Activated T-cell treated with anti-CD3 and anti-CD28 coated beads for 1 hour (primary cell): ENCODE data around the gene SNW1.
"Not testable (repeated sequence)": the region's sequence is repeated elsewhere in the genome, so short reads cannot be mapped to it uniquely, and the experiment has no call there.

ENCODE experiments used
- DNase-seq: peaks from one replicate; pipeline ENCODE4 v3.0.0-alpha.2; 2020; ENCODE audit warnings: low read depth

Gene SNW1

DNA sequence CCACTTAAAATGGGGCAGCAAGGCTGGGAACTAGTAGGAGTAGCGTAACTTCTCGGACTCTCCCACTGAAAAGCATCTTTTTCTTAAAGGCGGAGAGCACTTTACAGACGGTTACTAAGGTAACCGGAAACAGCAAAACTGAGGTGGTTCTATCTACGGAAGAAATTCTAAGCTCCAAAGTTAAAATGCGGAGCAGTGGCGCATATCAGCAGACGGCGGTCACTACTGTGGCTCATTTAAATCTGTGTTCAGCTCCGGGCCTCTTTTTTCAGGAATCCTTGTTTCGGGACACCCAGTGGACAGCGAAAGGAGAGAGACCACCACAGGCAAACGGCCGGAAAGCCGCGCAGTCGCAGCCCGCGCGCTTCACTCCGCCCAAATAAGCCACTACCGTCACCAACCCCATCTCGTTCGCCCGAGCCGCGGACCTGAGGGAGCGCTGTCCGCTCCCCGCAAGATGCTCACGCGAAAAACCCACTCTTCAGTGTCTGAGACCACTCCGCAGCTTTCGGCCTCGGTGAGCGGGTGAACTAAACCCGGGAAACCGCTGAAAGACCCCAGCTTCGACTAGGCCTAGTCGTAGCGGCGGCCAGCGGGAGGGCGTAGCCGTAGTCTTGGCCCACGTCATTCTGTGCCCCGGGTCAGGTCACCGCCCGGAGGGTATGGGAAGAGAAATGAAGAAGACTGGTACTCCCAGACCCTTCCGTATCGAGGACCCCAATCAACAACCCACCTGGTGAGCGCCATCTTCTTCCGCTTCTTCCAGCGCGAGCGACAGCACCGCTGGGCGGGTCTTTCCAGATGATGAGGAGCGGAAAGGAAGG, at the start of gene SNW1:
SNW1 (minus strand) TSS at position 776 of the 824 bp plus-strand sequence; CDS start at position 747, 29 bp downstream.
- DNase-seq, result peak; percentile 88

DNA sequence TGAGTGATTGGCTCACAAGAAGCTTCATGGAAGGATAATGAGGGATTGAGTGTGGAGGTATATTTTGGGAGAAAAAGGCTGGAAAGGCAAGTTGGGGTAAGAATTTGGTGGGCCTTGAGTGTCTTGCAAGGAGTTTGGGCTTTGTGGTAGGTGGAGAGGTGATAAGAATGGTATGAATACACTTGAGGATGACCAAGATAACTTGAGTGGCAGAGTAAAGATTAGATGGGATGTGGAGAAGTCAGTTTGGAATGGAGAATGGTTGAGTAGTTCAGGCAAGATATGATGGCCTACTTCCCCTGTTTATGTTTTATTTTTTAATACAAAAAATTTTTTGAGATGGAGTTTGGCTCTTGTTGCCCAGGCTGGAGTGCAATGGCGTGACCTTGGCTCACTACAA, 48.1 kb upstream of the SNW1 start:
- DNase-seq, result no peak

DNA sequence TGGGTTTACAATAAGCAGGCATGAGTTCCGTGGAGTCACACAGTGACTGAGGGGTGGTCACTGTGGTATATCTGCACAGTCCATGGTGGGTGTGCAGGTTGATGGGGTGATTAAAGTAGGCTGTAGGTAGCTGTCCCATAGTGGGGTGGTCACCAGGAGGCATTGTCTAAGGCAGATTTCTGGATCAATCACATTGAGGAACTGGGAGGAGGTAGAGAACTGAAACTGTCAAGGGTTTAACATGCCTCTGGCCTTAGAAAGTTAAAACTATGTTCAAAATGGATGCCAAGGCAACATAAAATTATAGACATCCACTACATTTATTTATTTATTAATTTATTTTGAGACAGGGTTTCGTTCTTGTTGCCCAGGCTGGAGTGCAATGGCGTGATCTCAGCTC, 47.3 kb upstream of the SNW1 start:
- DNase-seq, result no peak

- DNase-seq, result no peak
Measured at GRCh38 chr14:77805706-77806105, 44.8 kb upstream of the SNW1 start.

GRCh38 chr14:77804592-77804991, 43.6 kb upstream of the SNW1 start:
- DNase-seq, result no peak

- no peak for DNase-seq
Measured at GRCh38 chr14:77800814-77801213, 39.9 kb upstream of the SNW1 start.

DNA sequence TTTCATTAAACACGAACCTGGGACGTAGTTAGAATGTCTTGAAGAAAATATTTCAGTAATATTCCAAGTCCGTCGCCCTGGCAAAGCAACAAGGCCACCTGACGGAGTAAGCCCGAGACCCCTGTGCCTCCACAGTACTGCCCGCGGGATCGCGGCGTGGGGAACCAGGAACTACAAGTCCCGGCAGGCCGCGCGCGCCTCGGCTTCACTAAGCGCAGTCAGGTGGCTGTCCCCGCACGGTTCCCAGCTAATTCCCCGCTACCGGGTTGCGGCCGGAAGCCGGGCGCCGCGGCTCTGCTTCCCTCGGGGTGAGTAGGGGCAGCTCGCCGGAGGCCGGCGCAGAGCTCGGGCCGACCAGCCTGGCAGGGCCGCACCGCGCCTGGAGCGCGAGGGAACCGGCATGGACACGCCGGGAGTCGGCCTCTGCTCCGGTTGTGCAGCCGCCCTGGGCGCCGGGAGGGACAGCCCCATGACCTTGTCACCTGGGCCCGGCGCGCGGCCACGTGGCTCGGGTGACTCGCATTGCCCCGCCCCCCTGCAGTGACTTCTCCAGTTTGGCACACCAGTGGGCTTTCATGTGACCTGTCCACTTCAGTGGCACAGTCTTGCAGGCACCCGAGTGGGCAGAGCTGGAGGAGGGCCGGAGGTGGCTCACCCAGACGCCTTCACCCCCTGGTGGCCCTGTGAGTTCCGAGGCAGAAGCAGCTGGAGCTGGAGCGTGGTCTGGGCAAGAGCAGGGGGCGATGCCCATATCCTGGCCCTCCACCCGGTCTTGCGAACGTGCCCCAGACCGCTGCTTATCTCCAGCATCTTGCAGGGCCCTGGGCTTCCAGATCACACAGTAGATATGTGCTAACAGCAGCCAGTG, 39.1 kb upstream of the SNW1 start, which contains the start of gene ADCK1:
ADCK1 (plus strand) TSS at position 247 of the 868 bp plus-strand sequence. CDS start 18,870 bp downstream, outside the sequence.
- peak; percentile 72 for DNase-seq

DNA sequence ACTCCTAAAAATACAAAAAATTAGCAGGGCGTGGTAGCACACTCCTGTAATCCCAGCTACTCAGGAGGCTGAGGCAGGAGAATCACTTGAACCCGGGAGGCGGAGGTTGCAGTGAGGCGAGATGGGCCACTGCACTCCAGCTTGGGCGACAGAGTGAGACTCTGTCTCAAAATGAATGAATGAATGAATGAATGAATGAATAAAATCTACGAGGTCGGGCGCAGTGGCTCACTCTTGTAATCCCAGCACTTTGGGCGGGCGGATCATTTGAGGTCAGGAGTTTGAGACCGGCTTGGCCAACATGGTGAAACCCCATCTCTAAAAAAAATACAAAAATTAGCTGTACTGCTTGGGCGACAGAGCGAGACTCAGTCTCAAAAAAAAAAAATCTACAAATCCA, 38.5 kb upstream of the SNW1 start:
- not testable (repeated sequence) for DNase-seq

DNA sequence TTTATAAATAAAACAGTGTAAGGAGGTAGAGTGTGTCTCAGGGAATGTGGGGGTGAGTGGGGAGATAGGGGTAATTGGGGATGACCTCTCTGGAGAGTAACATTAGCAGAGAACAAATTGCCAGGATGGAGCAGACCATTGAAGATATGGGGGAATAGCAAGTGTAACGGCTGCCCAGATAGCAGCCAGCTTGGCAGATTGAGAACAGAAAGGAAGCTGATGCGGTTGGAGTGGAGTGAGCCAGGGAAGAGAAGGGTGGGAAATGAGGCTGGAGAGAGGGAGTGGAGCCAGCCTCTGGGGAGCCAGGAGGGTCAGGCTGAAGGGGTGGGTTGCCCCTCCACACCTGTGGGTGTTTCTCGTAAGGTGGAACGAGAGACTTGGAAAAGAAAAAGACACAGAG, 33.4 kb upstream of the SNW1 start:
- DNase-seq, result no peak

DNA sequence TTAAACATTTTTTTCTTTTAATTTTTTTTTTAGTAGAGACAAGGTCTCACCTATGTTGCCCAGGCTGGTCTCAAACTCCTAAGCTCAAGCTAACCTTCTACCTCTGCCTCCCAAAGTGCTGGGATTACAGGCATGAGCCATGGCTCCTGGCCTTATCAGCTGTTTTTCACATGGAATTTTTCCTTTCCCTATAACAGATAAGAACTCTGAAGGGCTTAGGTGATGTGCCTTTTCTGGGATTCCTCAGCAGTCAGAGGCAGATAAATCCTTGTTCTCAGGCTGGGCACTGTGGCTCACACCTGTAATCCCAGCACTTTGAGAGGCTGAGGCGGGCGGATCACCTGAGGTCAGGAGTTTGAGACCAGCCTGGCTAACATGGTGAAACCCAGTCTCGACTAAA, 32.3 kb upstream of the SNW1 start:
- DNase-seq, result not testable (repeated sequence)

GRCh38 chr14:77791225-77791600, 30.3 kb upstream of the SNW1 start:
- DNase-seq, result no peak

DNA sequence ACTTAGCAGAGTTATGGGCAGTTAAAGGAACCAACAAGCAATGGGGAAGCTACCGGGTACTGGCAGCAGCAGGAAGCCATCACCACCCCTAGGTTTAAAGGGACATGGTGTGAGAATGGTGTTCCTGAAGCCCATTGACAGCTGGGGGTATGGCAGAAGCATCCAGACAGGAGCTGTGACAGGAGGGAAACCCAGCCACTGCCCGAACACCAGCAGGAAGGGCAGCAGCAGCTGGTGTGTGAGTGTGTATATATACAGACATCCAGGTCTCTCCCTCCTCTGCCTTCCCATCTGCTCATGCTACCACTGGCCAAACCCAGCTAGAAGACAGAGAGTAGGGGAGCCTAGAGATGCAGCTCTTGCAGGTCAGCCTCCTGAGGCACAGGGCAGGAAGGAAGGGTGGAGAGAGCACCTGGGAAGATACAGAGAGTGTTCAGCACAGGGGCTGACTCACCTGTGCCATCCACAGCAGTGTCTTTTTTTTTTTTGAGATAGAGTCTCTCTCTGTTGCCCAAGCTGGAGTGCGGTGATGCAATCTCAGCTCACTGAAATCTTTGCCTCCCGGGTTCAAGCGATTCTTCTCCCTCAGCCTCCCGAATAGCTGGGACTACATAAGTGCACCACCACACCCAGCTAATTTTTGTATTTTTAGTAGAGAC, 29.7 kb upstream of the SNW1 start:
- DNase-seq, result no peak

DNA sequence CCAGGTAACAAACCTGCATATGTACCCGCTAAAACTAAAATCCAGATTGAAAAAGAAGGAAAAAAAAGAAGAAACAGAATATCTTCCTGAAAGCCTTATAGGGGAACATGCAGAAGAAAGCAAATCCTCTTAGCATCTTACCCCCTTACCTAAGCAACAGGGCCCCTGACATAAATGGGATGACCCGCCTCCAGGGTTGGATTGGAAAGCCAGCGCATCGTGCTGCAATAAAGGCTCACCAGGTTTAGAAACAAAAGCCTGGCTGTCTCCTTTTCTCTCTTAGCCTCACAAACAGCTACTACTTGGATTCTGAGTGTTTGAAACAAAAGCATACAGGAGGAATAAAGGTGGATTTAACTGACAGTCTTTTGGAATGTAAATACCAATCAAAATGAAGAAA, 25.2 kb upstream of the SNW1 start:
- no peak for DNase-seq

DNA sequence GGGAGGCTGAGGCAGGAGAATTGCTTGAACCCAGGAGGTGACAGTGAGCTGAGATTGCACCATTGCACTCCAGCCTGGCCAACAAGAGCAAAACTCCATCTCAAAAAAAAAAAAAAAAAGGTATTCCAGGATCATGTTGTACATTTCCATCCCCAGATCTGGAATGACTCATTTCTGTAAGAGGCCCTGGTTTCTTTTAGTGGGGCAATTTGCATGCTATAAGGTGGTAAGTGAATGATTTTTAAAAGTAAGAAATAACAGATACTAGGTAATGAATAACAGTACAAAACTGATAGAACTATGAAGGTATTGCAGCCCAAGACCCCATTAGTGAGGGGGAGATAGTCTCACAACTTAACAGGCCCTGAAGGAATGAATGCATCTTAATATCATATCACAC, 21.2 kb upstream of the SNW1 start:
- no peak for DNase-seq

GRCh38 chr14:77773966-77774365, 13.0 kb upstream of the SNW1 start:
- DNase-seq, result not testable (repeated sequence)

GRCh38 chr14:77768442-77769069, 7.6 kb upstream of the SNW1 start:
- not testable (repeated sequence) for DNase-seq

DNA sequence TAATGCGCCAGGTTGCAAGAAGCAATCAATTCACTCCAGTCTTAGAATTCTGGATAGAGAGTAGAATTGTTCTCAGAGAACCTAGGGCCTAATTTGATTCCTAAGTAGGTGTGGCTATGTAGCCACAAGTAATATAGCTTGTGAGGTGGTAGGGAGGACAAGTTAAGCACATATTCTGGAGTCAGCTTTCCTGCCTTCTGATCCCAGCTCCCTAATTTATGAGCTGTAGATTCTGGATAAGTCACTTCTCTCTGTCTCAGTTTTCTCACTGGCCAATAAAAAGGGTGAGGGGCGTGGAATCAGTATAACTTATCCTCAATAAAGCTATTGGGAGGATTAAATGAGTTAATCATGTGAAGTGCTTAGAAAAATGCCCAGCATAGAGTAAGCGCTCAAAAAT, 3.0 kb upstream of the SNW1 start:
- no peak for DNase-seq

DNA sequence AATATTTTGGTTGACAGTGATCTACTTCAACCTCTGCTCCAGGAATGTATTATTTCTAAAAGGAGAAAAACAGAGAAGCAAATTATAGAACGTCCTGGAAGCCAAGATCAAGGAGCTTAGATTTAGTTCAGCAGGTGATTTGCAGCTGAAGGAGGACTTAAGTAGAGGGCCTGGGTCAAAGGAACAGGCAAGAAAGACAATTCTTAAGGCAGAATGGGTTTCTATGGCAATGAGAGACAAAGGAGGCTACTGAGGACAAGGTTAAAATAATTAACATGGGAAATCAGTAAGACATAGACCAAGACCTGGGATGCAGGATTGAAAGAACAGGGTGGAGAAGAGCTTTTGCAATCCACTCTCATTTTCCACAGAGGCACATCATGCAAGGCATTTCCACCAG, 2.4 kb upstream of the SNW1 start:
- no peak for DNase-seq

DNA sequence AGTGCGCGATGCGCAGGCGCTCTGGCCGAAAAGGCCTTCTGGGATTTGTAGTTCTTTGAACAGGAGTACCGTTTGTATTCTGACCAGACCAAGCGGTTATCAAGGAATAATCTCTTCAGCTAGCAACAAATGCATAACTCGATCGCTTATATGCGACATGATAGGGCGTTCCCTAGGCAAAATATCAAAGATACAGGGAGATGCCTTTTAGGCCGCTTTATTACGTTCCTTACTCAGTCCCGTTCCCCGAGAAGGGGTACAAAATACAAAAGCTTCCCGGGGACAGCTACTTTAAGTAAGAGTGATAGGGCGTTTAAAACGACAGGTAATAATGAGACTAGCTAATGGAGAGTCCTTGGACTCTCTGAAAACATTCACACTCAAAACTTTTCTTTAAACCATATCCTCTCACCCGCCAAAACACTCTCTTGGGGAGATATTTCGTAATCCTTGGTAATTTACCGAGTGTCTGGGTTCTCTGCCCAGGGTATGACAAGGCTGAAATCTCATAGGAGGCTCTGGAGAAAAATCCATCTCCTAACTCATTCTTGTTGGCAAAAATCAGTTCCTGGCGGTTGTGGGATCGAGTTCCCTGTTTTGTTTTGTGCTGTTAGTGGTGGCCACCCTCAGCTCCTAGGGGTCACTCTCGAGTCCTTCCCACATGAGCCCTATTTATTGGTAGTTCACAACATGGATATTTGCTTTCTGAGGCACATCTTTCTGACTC, 412 bp upstream of the SNW1 start:
- DNase-seq, result no peak

DNA sequence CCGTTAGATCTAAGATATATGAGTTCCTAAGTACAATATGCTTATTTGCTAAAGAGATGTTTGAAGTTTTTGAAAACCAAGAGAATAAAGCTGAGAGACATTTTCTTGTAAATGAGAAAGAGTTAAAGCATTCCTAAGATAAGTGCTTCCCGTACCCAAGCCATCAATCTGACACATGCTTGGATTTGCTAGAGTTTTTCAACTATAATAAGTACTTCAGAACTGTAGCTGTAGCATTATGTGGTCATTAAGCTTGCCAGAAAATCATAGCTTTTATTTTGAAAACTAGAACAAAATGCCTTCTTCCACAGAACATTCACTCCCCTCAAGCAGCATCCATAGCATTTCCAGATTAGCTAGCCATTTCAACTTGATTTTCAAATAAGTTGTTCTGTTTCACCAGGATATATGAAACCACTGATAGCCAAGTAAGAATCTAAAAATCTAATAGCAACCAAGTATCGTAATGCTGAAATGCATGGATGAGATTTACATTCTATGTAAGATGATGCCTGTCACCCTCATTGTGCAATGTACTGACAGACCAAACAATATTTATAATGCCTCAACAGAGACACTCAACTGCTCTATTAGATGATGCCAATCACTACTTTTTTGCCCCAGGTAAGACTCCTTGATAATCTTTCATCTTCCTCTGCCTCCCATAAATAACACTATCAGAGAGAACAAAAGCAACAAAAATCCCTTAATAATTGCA, 8.0 kb downstream of the SNW1 start:
- DNase-seq, result no peak

DNA sequence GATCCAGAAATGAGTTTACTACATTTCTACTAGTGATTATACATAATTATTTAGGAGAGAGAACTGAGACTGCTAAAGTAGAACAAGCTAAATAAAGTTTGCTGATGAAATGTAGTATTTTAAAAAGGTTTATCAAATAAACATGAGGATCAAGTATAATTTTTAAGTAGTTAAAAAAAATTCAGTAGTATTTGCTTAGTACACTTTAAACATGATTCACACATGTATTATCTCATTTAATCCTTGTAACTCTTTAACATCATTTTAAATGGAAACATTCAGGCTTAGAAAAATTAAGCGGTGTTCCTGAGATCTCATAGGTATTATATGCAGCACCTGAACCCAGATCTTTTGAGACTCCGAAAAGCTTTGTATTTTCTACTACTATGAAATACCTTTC, 8.7 kb downstream of the SNW1 start:
- DNase-seq, result no peak
